Thyroid gland (tissue), 4 donors: ENCODE measurements around the gene AKR1A1.

Experiments used
- CTCF ChIP-seq, 6 experiments: fragments of 200-600 bp in 3 of 6; fragments of 450-650 bp in 3 of 6; sonication (generic) in 3 of 6; IDR thresholded peaks; one replicate each; pipeline ENCODE4 v1.5.1; 2016 to 2019; ENCODE audit warnings: antibody characterized with exemption in 6 of 6, mild to moderate bottlenecking in 2 of 6, inconsistent platforms in 1 of 6, moderate library complexity in 1 of 6
- POLR2A ChIP-seq, 2 donors: fragments of 450-650 bp; IDR thresholded peaks; one replicate each; pipeline ENCODE4 v1.6.1; 2017; ENCODE audit warnings: antibody characterized with exemption in 2 of 2, mild to moderate bottlenecking in 2 of 2, moderate library complexity in 1 of 2

GRCh38 chr1:45617618-45618017 lies 67.0 kb downstream of the AKR1A1 start:
- TF ChIP-seq POLR2A (IDR thresholded peaks at IDR 0.05), result no peak
- no peak for TF ChIP-seq CTCF (IDR thresholded peaks at IDR 0.05)
